Naive thymus-derived CD4-positive, alpha-beta T cell (primary cell): ENCODE results near the gene SETD6. TPM values are rescaled to one million over a fixed set of nuclear protein-coding genes. Genes with fewer than 3 reads are reported as not detected.
A peak's percentile ranks its signal among the peaks of the same experiment; 100 is the strongest.

Experiments used
- ATAC-seq: fragments of 150-1000 bp; cut with Tn5 transposase; 2 replicates; pipeline ENCODE4 v1.10.0; 2021; ENCODE audit warnings: mild to moderate bottlenecking, moderate library complexity
- CTCF ChIA-PET: fragments of 350-600 bp; sonication (Branson Sonifier 250); formaldehyde crosslinking; loops from one replicate; lab custom pipeline; 2021; ENCODE audit warnings: antibody characterized with exemption; lab: Charles Lee
- POLR2A ChIA-PET: fragments of 350-600 bp; sonication (Branson Sonifier 250); formaldehyde crosslinking; loops from one replicate; lab custom pipeline; 2021; ENCODE audit warnings: antibody characterized with exemption, inconsistent platforms; lab: Charles Lee
- DNase-seq, 9 donors: peaks; one replicate each; pipeline versions ENCODE4 v3.0.0 to v3.0.0-alpha.2; 2020 to 2022; ENCODE audit warnings: mixed read lengths in 1 of 9
- H3K27ac ChIP-seq: one replicate; pipeline ENCODE4 v1.7.0; 2013; ENCODE audit warnings: mild to moderate bottlenecking, low read depth, low read length, moderate library complexity
- H3K27me3 ChIP-seq, 2 donors: one replicate each; pipeline ENCODE4 v1.7.0; 2013; ENCODE audit warnings: low read length in 2 of 2, mild to moderate bottlenecking in 2 of 2, moderate library complexity in 2 of 2; ENCODE audit not compliant: control insufficient read depth in 2 of 2, insufficient read depth in 2 of 2
- H3K36me3 ChIP-seq, 3 experiments: 1 replicate in 2 of 3; 2 replicates in 1 of 3; pipeline ENCODE4 v1.7.0; 2013; ENCODE audit warnings: low read length in 3 of 3, mild to moderate bottlenecking in 3 of 3, moderate library complexity in 1 of 3; ENCODE audit not compliant: insufficient read depth in 3 of 3, control insufficient read depth in 2 of 3
- H3K4me1 ChIP-seq, 2 donors: one replicate each; pipeline ENCODE4 v1.7.0; 2013; ENCODE audit warnings: low read length in 2 of 2, mild to moderate bottlenecking in 2 of 2, moderate library complexity in 1 of 2; ENCODE audit not compliant: control insufficient read depth in 2 of 2, insufficient read depth in 2 of 2
- H3K4me3 ChIP-seq: 2 replicates; pipeline ENCODE4 v1.7.0; 2013; ENCODE audit warnings: mild to moderate bottlenecking, low read length
- H3K9me3 ChIP-seq, 3 experiments: 1 replicate in 2 of 3; 2 replicates in 1 of 3; pipeline ENCODE4 v1.7.0; 2013; ENCODE audit warnings: low read length in 3 of 3; ENCODE audit not compliant: control insufficient read depth in 2 of 3
- H3K27ac Mint-ChIP-seq, 9 donors: one replicate each; pipeline ENCODE4 v1.8.0; 2020 to 2022; ENCODE audit warnings: mixed read lengths in 9 of 9, mild to moderate bottlenecking in 8 of 9, moderate library complexity in 5 of 9, inconsistent platforms in 2 of 9
- H3K27me3 Mint-ChIP-seq, 5 donors: one replicate each; pipeline ENCODE4 v1.8.0; 2021 to 2022; ENCODE audit warnings: mixed read lengths in 5 of 5, mild to moderate bottlenecking in 1 of 5
- H3K36me3 Mint-ChIP-seq, 5 donors: one replicate each; pipeline ENCODE4 v1.8.0; 2020 to 2022; ENCODE audit warnings: mixed read lengths in 5 of 5, mild to moderate bottlenecking in 3 of 5, inconsistent platforms in 1 of 5
- H3K4me1 Mint-ChIP-seq, 7 donors: one replicate each; pipeline ENCODE4 v1.8.0; 2020 to 2022; ENCODE audit warnings: mixed read lengths in 7 of 7, mild to moderate bottlenecking in 3 of 7, inconsistent platforms in 1 of 7
- H3K4me3 Mint-ChIP-seq, 10 donors: one replicate each; pipeline ENCODE4 v1.8.0; 2020 to 2022; ENCODE audit warnings: mild to moderate bottlenecking in 10 of 10, mixed read lengths in 10 of 10, moderate library complexity in 6 of 10, inconsistent platforms in 2 of 10
- H3K9me3 Mint-ChIP-seq, 11 donors: one replicate each; pipeline ENCODE4 v1.8.0; 2020 to 2022; ENCODE audit warnings: mixed read lengths in 11 of 11, mild to moderate bottlenecking in 4 of 11, inconsistent platforms in 1 of 11, moderate library complexity in 1 of 11
- intact Hi-C, 2 donors: fragments of 100-400 bp; cut with micrococcal nuclease; formaldehyde crosslinking; loops; one replicate each; pipeline ENCODE4 v1.15.1; 2023
- polyA plus RNA-seq, 2 donors: library from polyadenylated mRNA; unstranded; fragments of 300-500 nt; fragmentation: Illumina TruSeq; gene quantifications; one replicate each; pipeline ENCODE4 v1.2.3, GENCODE V29; 2021
- total RNA-seq, 6 experiments: library from RNA in 5 of 6; stranded (reverse) in 5 of 6; gene quantifications; 1 replicate in 5 of 6; 2 replicates in 1 of 6; pipeline ENCODE4 v1.2.3 and lab custom pipeline; 2021 to 2026

SETD6 gene
- total and polyA plus RNA-seq, 7 experiments from 2014 or later: 9.8 to 41.3 (median 23.4) TPM

DNA sequence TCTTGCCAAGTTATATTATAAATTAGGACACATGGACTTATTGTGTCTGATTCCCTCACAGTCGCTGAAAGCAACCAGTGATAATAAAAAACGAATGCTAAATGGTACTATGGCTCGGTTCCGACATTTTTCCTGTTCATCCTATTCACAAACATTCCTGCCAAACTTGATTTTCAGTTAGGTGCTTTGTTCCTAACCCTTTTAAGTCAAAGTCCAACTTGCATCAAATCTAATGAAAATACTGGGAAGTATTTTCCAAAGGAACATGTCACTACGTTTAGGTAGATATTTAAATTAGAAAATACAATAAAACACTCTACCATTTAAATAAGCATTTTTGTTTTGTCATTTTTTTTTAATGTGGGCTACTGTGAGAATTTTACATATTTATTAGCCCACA lies 21.0 kb downstream of the SETD6 start:
- no peak overlapping the region for H3K27ac Mint-ChIP-seq
- Histone ChIP-seq H3K4me1 (no peaks in the 10 kb centered on the region), H3K36me3 (peaks cover 42 to 95% (median 43%) of the 10 kb centered on the region in 3 experiments), H3K4me3 (no peak overlapping the region), H3K27me3 (no peaks in the 10 kb centered on the region), H3K27ac (no peak overlapping the region), H3K9me3 (no peaks in the 10 kb centered on the region)
- ChIA-PET POLR2A (no interaction called here), CTCF (no interaction called here)
- DNase-seq: no peak
- intact Hi-C loops: loop anchor here in 1 of 2 donors (2.0 kb wide), 1 partner anchor 23 kb away; no protein-coding TSS in a partner anchor
- no peak for ATAC-seq
- H3K9me3 Mint-ChIP-seq: no peaks in the 10 kb centered on the region
- no peak overlapping the region for H3K4me3 Mint-ChIP-seq
- H3K27me3 Mint-ChIP-seq: no peaks in the 10 kb centered on the region
- H3K4me1 Mint-ChIP-seq: peaks cover 0 to 11% (median 0%) of the 10 kb centered on the region in 7 donors
- peaks cover 11 to 73% (median 56%) of the 10 kb centered on the region in 5 donors for H3K36me3 Mint-ChIP-seq

DNA sequence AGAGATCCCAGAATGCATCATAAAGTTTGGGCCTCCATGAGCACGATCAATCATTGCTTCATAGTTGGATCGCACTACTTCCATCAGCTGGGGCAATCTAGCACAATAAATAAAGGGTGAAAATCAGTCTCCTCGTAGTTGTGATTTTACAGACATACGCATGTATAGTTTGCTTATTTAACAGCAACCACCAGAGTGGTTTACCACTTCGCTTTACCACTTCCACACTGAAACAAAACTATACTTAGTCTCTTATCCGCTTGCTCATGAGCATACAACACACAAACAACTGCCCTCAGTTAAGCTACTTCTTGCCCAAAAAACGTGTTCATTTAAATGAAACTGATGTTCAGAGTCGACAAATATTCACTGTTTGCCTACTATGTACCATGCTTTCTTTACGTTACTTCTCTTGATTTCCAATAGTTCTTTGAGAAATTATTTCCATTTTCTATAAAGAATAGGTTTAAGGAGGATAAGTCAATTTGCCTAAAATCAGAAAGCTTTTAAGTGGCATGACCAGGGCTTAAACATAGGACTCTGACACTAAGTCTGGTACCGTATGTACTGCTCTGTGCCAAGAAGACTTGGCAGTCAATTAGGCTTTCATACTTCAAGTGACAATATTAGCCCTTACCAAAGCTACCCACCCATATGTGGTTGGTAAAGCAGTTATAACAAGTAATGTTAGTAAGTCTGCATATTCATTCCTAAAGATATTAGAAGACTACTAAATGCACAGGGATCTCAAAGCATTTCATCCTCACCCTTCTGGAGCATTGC lies 22.0 kb downstream of the SETD6 start:
- Mint-ChIP-seq H3K9me3 (no peaks in the 10 kb centered on the region), H3K4me1 (peaks cover 0 to 11% (median 0%) of the 10 kb centered on the region in 7 donors), H3K27ac (no peak overlapping the region), H3K36me3 (peaks cover 11 to 68% (median 48%) of the 10 kb centered on the region in 5 donors), H3K4me3 (no peak overlapping the region), H3K27me3 (no peaks in the 10 kb centered on the region)
- POLR2A ChIA-PET: interaction anchor here (0.6 kb wide), 1 partner anchor 1105 kb away, joined by 4 read pairs; no protein-coding TSS in a partner anchor
- no peak overlapping the region for H3K27ac ChIP-seq
- DNase-seq (no peak), ATAC-seq (no peak)
- H3K27me3 ChIP-seq: no peaks in the 10 kb centered on the region
- CTCF ChIA-PET: no interaction called here
- H3K4me1 ChIP-seq: no peaks in the 10 kb centered on the region
- no peak overlapping the region for H3K4me3 ChIP-seq
- intact Hi-C loops: loop anchor here in 1 of 2 donors (2.0 kb wide), 1 partner anchor 21 kb away; no protein-coding TSS in a partner anchor
- no peaks in the 10 kb centered on the region for H3K9me3 ChIP-seq
- peaks cover 35 to 95% (median 42%) of the 10 kb centered on the region in 3 experiments for H3K36me3 ChIP-seq

DNA sequence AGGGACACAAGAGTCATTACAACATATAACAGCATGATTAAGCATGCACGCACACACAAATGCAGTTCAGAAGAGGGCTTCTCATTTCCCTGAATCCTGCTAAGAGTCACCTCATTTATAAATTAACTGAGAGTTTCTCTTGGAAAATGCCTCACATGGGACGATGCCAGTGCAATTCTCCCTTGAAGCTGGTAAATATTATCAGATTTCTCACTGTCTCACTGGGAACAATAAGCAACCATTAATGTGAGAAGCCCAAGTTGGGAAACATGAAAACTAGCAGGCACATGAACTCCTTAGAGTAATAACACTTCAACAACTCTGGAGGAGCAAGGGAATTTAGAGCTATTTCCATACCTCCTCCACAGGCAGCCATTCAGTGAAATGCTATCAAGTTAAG lies 26.4 kb downstream of the SETD6 start:
- no peak overlapping the region for H3K4me3 Mint-ChIP-seq
- H3K27ac Mint-ChIP-seq: no peak overlapping the region
- H3K9me3 Mint-ChIP-seq: no peaks in the 10 kb centered on the region
- H3K27me3 ChIP-seq: no peaks in the 10 kb centered on the region
- CTCF ChIA-PET: no interaction called here
- no peak overlapping the region for H3K27ac ChIP-seq
- no peak for ATAC-seq
- H3K9me3 ChIP-seq: no peaks in the 10 kb centered on the region
- POLR2A ChIA-PET: interaction anchor here (0.6 kb wide), 1 partner anchor 46 kb away, joined by 3 read pairs; no protein-coding TSS in a partner anchor
- no peak for DNase-seq
- peaks cover 58 to 93% (median 67%) of the 10 kb centered on the region in 3 experiments for H3K36me3 ChIP-seq
- no peaks in the 10 kb centered on the region for H3K4me1 ChIP-seq
- peaks cover 0 to 13% (median 4%) of the 10 kb centered on the region in 7 donors for H3K4me1 Mint-ChIP-seq
- intact Hi-C loops: loop anchor here in 1 of 2 donors (5.0 kb wide), 1 partner anchor 36 kb away; no protein-coding TSS in a partner anchor
- H3K27me3 Mint-ChIP-seq: no peaks in the 10 kb centered on the region
- no peak overlapping the region for H3K4me3 ChIP-seq
- H3K36me3 Mint-ChIP-seq: peaks cover 15 to 77% (median 49%) of the 10 kb centered on the region in 5 donors

DNA sequence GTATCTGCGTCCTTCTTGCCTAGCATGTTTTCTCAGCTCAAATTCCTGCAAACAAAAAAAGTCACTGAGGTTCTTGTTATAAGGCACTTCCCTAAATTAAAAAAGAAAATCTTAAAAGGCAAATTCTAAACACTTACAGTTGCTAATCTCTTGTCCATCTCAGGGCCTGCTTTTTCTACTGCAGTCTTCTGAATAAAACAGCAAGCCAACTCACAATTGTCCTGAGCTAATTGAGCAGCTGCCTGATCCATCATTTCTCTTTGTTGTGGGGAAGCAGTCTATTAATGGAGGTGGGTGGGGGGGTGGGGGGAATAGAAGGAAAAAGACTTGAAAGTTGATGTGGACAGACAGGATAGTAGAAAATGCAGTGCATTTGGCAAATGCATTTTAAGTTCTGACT lies 27.0 kb downstream of the SETD6 start:
- ChIA-PET CTCF (no interaction called here), POLR2A (interaction anchor here (0.6 kb wide), 1 partner anchor 46 kb away, joined by 3 read pairs; no protein-coding TSS in a partner anchor)
- no peak overlapping the region for H3K27ac Mint-ChIP-seq
- ATAC-seq (no peak), DNase-seq (no peak)
- no peaks in the 10 kb centered on the region for H3K27me3 Mint-ChIP-seq
- Histone ChIP-seq H3K4me1 (no peaks in the 10 kb centered on the region), H3K27ac (no peak overlapping the region), H3K27me3 (no peaks in the 10 kb centered on the region), H3K36me3 (peaks cover 52 to 93% (median 69%) of the 10 kb centered on the region in 3 experiments), H3K4me3 (no peak overlapping the region), H3K9me3 (no peaks in the 10 kb centered on the region)
- peaks cover 18 to 76% (median 45%) of the 10 kb centered on the region in 5 donors for H3K36me3 Mint-ChIP-seq
- no peaks in the 10 kb centered on the region for H3K9me3 Mint-ChIP-seq
- no peak overlapping the region for H3K4me3 Mint-ChIP-seq
- H3K4me1 Mint-ChIP-seq: peaks cover 0 to 13% (median 4%) of the 10 kb centered on the region in 7 donors
- intact Hi-C loops: loop anchor here in 1 of 2 donors (5.0 kb wide), 1 partner anchor 35 kb away; no protein-coding TSS in a partner anchor

DNA sequence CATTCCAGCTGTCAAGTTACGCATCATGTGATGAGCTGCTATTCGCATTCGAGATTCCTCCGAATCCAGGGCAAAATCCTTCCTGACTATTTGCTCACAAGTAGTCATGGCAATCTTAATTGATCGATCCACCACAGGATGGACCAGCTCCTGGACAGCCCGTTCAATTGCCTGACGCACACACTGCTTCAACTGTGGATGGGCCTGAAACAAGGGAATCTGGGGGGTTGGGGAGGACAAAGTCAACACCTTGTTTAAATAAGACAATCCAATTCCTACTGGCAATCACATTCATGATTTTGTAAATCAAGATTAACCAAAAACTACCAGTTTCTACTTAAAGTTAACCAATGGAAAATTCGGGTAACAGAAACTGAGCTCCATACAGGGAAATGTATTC lies 28.4 kb downstream of the SETD6 start:
- Histone ChIP-seq H3K4me3 (no peak overlapping the region), H3K27ac (no peak overlapping the region), H3K4me1 (no peaks in the 10 kb centered on the region), H3K27me3 (no peaks in the 10 kb centered on the region), H3K9me3 (no peaks in the 10 kb centered on the region), H3K36me3 (peaks cover 39 to 92% (median 65%) of the 10 kb centered on the region in 3 experiments)
- H3K4me1 Mint-ChIP-seq: peaks cover 0 to 13% (median 4%) of the 10 kb centered on the region in 7 donors
- no peak overlapping the region for H3K27ac Mint-ChIP-seq
- ATAC-seq: no peak
- intact Hi-C loops: loop anchor here in 1 of 2 donors (5.0 kb wide), 1 partner anchor 34 kb away; no protein-coding TSS in a partner anchor
- H3K4me3 Mint-ChIP-seq: no peak overlapping the region
- H3K9me3 Mint-ChIP-seq: no peaks in the 10 kb centered on the region
- H3K36me3 Mint-ChIP-seq: peaks cover 16 to 65% (median 36%) of the 10 kb centered on the region in 5 donors
- ChIA-PET CTCF (no interaction called here), POLR2A (no interaction called here)
- no peaks in the 10 kb centered on the region for H3K27me3 Mint-ChIP-seq
- no peak for DNase-seq

DNA sequence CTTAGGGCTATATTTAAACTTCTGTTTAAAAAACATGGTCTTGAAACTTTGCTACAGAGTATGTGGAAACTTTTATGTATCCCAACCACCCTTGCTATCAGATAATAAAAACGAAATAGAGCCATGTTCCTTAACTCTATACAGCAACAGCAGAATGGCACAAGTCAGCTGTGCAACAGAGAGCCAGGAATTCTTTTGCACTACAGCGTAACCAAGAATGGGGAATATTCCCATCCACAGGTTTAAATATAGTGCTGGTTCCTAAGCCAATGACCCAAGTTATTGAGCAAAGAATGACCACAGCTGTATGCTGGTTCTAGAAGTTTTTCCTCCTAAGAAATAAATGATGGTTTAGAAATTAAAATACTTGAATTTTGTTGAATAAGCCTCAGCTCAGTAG lies 33.1 kb downstream of the SETD6 start:
- H3K27ac Mint-ChIP-seq: peak overlapping the region in 5 of 9 donors; percentile 10 to 55 (median 36)
- Histone ChIP-seq H3K27me3 (no peaks in the 10 kb centered on the region), H3K4me3 (no peak overlapping the region), H3K4me1 (no peaks in the 10 kb centered on the region), H3K9me3 (no peaks in the 10 kb centered on the region), H3K27ac (no peak overlapping the region), H3K36me3 (peaks cover 42 to 93% (median 66%) of the 10 kb centered on the region in 3 experiments)
- peaks cover 12 to 60% (median 33%) of the 10 kb centered on the region in 5 donors for H3K36me3 Mint-ChIP-seq
- no peaks in the 10 kb centered on the region for H3K27me3 Mint-ChIP-seq
- peaks cover 0 to 17% (median 4%) of the 10 kb centered on the region in 7 donors for H3K4me1 Mint-ChIP-seq
- ATAC-seq (no peak), DNase-seq (no peak)
- intact Hi-C loops: no loop called here
- ChIA-PET CTCF (no interaction called here), POLR2A (no interaction called here)
- H3K9me3 Mint-ChIP-seq: no peaks in the 10 kb centered on the region
- no peak overlapping the region for H3K4me3 Mint-ChIP-seq
